Caki2 (cell line): ENCODE results near the gene PEX19. TPM values are rescaled to one million over a fixed set of nuclear protein-coding genes. Genes with fewer than 3 reads are reported as not detected.

Experiments used
- DNase-seq: peaks from one replicate; pipeline ENCODE4 v3.0.0-alpha.2; 2015; ENCODE audit warnings: low read depth
- in situ Hi-C: cut with HindIII; loops from 2 replicates; pipeline ENCODE4 v1.10.0; 2016; ENCODE audit warnings: low sequenced_read_pairs, low pct_unique_long_range_greater_than_20kb, mixed read lengths
- total RNA-seq: library from RNA; depleted of rRNA; stranded (reverse); fragments of >200 nt; shearing (Covaris generic); gene quantifications from 2 replicates; pipeline ENCODE4 v1.2.3, GENCODE V29; 2014; ENCODE audit warnings: low replicate concordance; rRNA removed

Gene PEX19
- total RNA-seq, 1 experiment from 2014 or later = 44.9 TPM

GRCh38 chr1:160251011-160251410 is 33.9 kb downstream of the PEX19 start:
- in situ Hi-C loops = no loop called here
- no peak for DNase-seq

- in situ Hi-C loops = no loop called here
- no peak for DNase-seq
Measured at GRCh38 chr1:160247053-160247452, 37.9 kb downstream of the PEX19 start.

- in situ Hi-C loops = no loop called here
Measured at GRCh38 chr1:160245434-160245833, 39.5 kb downstream of the PEX19 start.

GRCh38 chr1:160244209-160244608 is 40.7 kb downstream of the PEX19 start:
- no peak for DNase-seq
- in situ Hi-C loops = no loop called here

More at GRCh38 chr1:160245434-160245833, 39.5 kb downstream of the PEX19 start:
- no peak for DNase-seq

GRCh38 chr1:160243767-160244166 is 41.2 kb downstream of the PEX19 start:
- DNase-seq = no peak
- in situ Hi-C loops = no loop called here

GRCh38 chr1:160239582-160240299 is 45.2 kb downstream of the PEX19 start:
- DNase-seq = no peak
- in situ Hi-C loops = no loop called here

GRCh38 chr1:160238408-160238807 is 46.5 kb downstream of the PEX19 start:
- in situ Hi-C loops = no loop called here

GRCh38 chr1:160237558-160237957 is 47.4 kb downstream of the PEX19 start:
- no peak for DNase-seq
- in situ Hi-C loops = no loop called here

More at GRCh38 chr1:160238408-160238807, 46.5 kb downstream of the PEX19 start:
- no peak for DNase-seq

- in situ Hi-C loops = no loop called here
- no peak for DNase-seq
Measured at GRCh38 chr1:160236806-160237205, 48.1 kb downstream of the PEX19 start.

GRCh38 chr1:160232911-160233310 is 52.0 kb downstream of the PEX19 start:
- no peak for DNase-seq
- in situ Hi-C loops = no loop called here

GRCh38 chr1:160228431-160228830 is 56.5 kb downstream of the PEX19 start:
- in situ Hi-C loops = no loop called here
- DNase-seq = no peak

- in situ Hi-C loops = no loop called here
- DNase-seq = no peak
Measured at GRCh38 chr1:160227561-160227960, 57.4 kb downstream of the PEX19 start.

GRCh38 chr1:160227034-160227433 is 57.9 kb downstream of the PEX19 start:
- in situ Hi-C loops = no loop called here
- DNase-seq = no peak

Other genes starting within 250 kb of the PEX19 start
- not detected in 2 replicates for gene KCNJ10, start 215.0 kb downstream of the PEX19 start, total RNA-seq
- gene KCNJ9, start 203.6 kb downstream of the PEX19 start, total RNA-seq = not detected in 2 replicates
- 52.6 and 56.2 TPM in 2 replicates for gene IGSF8, start 186.5 kb downstream of the PEX19 start, total RNA-seq
- not detected in 2 replicates for gene ATP1A2, start 169.4 kb downstream of the PEX19 start, total RNA-seq
- gene ATP1A4, start 133.5 kb downstream of the PEX19 start, total RNA-seq = not detected in 2 replicates
- gene CASQ1, start 94.6 kb downstream of the PEX19 start, total RNA-seq = not detected in 2 replicates
- 97.4 and 114 TPM in 2 replicates for gene PEA15, start 79.7 kb downstream of the PEX19 start, total RNA-seq
- gene DCAF8, start 22.6 kb downstream of the PEX19 start, total RNA-seq = 14.9 and 21.2 TPM in 2 replicates
- 80.5 and 84.9 TPM in 2 replicates for gene COPA, start 58.1 kb upstream of the PEX19 start, total RNA-seq
- 47.8 and 48.8 TPM in 2 replicates for gene NCSTN, start 58.2 kb upstream of the PEX19 start, total RNA-seq
- not detected in 2 replicates for gene NHLH1, start 81.9 kb upstream of the PEX19 start, total RNA-seq
- gene VANGL2, start 115.4 kb upstream of the PEX19 start, total RNA-seq = not detected in 2 replicates
- not detected in 2 replicates for gene SLAMF6, start 238.1 kb upstream of the PEX19 start, total RNA-seq